ENCODE measurements around the gene TAF4B.
"Not testable (repeated sequence)": the region's sequence is repeated elsewhere in the genome, so short reads cannot be mapped to it uniquely, and the experiment has no call there.

Gene TAF4B

DNA sequence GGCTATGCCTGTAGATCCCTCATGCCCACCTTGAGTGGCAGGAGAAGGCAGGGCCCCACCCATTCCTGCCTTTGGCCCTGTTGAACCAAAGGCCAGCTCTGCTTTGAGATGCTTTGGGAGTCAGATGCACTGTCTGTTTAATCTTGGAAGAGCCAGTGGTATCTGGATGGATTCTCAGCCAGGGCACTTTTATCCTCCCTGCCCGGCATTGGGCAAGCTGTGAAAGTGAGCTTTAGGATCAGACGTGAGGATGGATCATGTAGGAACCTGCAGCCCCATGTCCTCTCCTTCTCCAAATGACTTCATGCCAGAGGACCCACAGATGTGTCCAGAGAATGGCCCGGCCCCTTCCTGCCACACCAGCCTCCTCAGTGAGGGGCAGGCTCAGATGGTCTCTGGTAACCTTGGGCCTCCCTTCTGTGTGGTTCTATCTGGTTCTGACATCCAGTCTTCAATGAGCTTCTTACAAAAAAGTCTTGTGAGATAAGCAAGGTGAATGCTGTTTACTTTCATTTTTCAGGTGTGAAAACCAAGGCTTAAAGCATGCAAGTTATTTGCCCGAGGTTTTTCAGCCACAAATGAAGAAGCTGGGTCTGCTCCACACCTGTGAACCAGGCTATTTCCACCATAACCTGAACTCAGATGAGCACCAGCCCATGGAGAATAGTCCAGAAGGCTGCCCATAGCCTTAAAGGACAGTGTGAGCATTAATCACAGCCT, 198.3 kb downstream of the TAF4B start:
- no peak for DNase-seq

- no peak for DNase-seq
These were observed 198.9 kb downstream of the TAF4B start for GRCh38 chr18:26425148-26425531.

- DNase-seq: no peak
These were observed 203.4 kb downstream of the TAF4B start for GRCh38 chr18:26429535-26430226.

DNA sequence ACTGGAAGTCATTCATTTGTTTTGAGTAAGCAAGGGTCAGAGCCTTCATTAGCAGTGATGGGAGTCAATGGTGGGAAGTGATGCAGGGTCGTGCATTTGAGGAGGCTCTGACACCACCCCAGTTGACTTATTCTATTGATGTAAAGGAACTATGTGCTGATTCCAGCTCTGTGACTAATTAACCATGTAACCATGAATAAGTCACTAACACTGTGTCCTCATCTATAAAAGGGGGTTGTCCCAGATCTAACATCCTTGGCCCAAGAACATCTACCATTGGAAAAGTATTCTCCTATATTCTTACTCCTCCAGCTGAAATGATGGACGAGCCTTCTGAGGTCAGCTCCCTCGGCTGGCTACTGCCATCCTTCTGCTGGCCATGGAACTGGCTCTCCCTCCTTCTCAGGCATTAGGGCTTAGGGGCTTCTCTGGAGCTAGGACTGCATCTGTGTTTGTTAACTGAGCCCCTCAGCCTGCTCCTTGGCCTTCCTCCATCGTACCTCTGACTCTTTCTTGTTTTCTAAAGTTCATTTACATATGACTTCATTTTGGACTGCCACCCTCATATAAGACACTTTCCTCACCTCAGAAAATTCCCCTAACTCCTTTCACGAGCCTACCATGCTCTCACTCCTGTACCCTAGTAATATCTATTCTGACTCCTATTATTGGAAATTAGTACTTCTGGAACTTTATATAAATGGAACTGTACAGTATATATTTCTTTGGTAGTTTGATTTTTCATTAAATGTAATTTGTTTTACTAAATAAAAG, 206.6 kb downstream of the TAF4B start:
- DNase-seq: no peak

- no peak for DNase-seq
These were observed 208.6 kb downstream of the TAF4B start for GRCh38 chr18:26434887-26435286.

GRCh38 chr18:26435415-26436095, 209.3 kb downstream of the TAF4B start:
- DNase-seq: no peak

GRCh38 chr18:26436176-26437051, 210.2 kb downstream of the TAF4B start:
- DNase-seq: no peak

DNA sequence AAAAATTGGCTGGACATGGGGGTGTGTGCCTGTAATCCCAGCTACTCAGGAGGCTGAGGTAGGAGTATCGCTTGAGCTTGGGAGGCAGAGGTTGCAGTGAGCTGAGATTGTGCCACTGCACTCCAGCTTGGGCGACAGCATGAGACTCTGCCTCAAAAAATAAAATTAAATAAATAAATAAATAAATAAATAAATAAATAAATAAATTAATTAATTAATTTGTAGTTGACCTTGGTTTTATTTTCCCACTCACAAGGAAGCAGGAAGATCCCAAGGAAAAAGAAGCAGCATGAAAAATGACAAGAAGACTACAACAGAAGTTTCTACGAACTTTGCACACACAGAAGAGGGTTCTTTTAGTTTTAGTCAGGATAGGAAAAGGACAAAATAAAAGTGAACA, 211.4 kb downstream of the TAF4B start:
- not testable (repeated sequence) for DNase-seq

DNA sequence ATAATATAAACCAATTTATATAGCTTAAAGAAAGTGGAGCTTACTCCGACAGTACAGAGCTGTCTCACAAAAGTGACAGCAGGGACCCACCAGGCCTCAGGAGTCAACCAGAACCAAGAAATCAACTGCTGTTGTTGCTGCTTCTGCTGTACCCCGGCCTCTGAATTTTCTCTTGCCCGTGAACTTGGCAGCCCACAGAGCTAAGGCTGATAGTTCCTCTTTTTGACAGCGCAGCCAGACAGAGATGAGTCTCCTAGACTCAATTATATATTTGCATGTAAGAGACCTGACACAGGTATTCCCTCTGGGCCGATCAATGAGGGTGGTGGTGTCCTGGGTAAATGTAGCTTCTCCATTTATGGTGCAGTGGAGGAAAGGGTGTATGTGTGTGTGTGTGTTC, 212.7 kb downstream of the TAF4B start:
- no peak for DNase-seq

GRCh38 chr18:26439537-26439936, 213.3 kb downstream of the TAF4B start:
- DNase-seq: no peak

- DNase-seq: no peak
These were observed 214.4 kb downstream of the TAF4B start for GRCh38 chr18:26440644-26441043.

Measured in hypothalamus (tissue), 51 donors.